ENCODE measurements around the gene MED8. TPM values are rescaled to one million over a fixed set of nuclear protein-coding genes. Genes with fewer than 3 reads are reported as not detected.

MED8 gene
- total and polyA plus RNA-seq, 2 experiments from 2014 or later, result 16.6 to 25.7 TPM

- no peak for TF ChIP-seq CREB1 (CRISPR knock-in tag; IDR thresholded peaks at IDR 0.05; ENCODE audit: low read depth)
- TF ChIP-seq CTCF (conservative IDR thresholded peaks at IDR 0.05; ENCODE audit: low read depth in 2 of 2), result no peak
- no peak for TF ChIP-seq STAT1 (IDR thresholded peaks at IDR 0.05; ENCODE audit: unreplicated experiment)
These were observed 46.8 kb upstream of the MED8 start (continued) for GRCh38 chr1:43436371-43436770.

GRCh38 chr1:43435146-43436145 is 45.8 kb upstream of the MED8 start:
- no peak for TF ChIP-seq NANOG (IDR thresholded peaks at IDR 0.05; ENCODE audit: borderline replicate concordance)
- no peak for TF ChIP-seq ETS1 (IDR thresholded peaks at IDR 0.05)
- no peak for TF ChIP-seq CTCF (conservative IDR thresholded peaks at IDR 0.05; ENCODE audit: low read depth in 2 of 2)
- TF ChIP-seq EZH2phosphoT487 (IDR thresholded peaks at IDR 0.05; ENCODE audit: unreplicated experiment), result no peak
- TF ChIP-seq STAT1 (IDR thresholded peaks at IDR 0.05; ENCODE audit: unreplicated experiment), result no peak
- no peak for TF ChIP-seq ZNF462 (CRISPR knock-in tag; IDR thresholded peaks at IDR 0.05)
- TF ChIP-seq CREB1 (CRISPR knock-in tag; IDR thresholded peaks at IDR 0.05; ENCODE audit: low read depth), result no peak
- TF ChIP-seq ZNF114 (CRISPR knock-in tag; IDR thresholded peaks at IDR 0.05), result no peak
- H3K27ac Mint-ChIP-seq, result no peak overlapping the region

More at GRCh38 chr1:43435146-43436145, 45.8 kb upstream of the MED8 start:
- Histone ChIP-seq H4K20me1 (replicated peaks; ENCODE audit: insufficient read depth) (no peaks in the 10 kb centered on the region), H3K27ac (ENCODE audit: low read depth) (no peak overlapping the region), H3K27me3 (ENCODE audit: insufficient read depth) (no peaks in the 10 kb centered on the region), H2AFZ (no peak overlapping the region), H3K4me3 (no peak overlapping the region), H3K36me3 (ENCODE audit: insufficient read depth) (no peaks in the 10 kb centered on the region), H3K79me2 (replicated peaks; ENCODE audit: insufficient read depth) (no peaks in the 10 kb centered on the region), H3F3A (replicated peaks; ENCODE audit: low read depth) (no peaks in the 10 kb centered on the region), H3K4me1 (ENCODE audit: insufficient read depth) (no peaks in the 10 kb centered on the region), H3K4me2 (no peak overlapping the region), H3K9me2 (ENCODE audit: insufficient read depth) (no peaks in the 10 kb centered on the region)
- Mint-ChIP-seq H3K4me1 (peaks cover 7% of the 10 kb centered on the region), H3K27me3 (ENCODE audit: insufficient read depth, low read depth, poor library complexity) (peaks cover 2% of the 10 kb centered on the region), H3K9me3 (no peaks in the 10 kb centered on the region), H3K36me3 (ENCODE audit: low read depth) (peaks cover 21% of the 10 kb centered on the region), H3K4me3 (no peak overlapping the region)
- DNase-seq (ENCODE audit: low spot score) (peak; percentile 47), ATAC-seq (peak; percentile 84)

Measured in GM23338 (cell line).